ENCODE results near the gene TUT4.
"Not testable (repeated sequence)": the region's sequence is repeated elsewhere in the genome, so short reads cannot be mapped to it uniquely, and the experiment has no call there.

TUT4 gene, protein sequence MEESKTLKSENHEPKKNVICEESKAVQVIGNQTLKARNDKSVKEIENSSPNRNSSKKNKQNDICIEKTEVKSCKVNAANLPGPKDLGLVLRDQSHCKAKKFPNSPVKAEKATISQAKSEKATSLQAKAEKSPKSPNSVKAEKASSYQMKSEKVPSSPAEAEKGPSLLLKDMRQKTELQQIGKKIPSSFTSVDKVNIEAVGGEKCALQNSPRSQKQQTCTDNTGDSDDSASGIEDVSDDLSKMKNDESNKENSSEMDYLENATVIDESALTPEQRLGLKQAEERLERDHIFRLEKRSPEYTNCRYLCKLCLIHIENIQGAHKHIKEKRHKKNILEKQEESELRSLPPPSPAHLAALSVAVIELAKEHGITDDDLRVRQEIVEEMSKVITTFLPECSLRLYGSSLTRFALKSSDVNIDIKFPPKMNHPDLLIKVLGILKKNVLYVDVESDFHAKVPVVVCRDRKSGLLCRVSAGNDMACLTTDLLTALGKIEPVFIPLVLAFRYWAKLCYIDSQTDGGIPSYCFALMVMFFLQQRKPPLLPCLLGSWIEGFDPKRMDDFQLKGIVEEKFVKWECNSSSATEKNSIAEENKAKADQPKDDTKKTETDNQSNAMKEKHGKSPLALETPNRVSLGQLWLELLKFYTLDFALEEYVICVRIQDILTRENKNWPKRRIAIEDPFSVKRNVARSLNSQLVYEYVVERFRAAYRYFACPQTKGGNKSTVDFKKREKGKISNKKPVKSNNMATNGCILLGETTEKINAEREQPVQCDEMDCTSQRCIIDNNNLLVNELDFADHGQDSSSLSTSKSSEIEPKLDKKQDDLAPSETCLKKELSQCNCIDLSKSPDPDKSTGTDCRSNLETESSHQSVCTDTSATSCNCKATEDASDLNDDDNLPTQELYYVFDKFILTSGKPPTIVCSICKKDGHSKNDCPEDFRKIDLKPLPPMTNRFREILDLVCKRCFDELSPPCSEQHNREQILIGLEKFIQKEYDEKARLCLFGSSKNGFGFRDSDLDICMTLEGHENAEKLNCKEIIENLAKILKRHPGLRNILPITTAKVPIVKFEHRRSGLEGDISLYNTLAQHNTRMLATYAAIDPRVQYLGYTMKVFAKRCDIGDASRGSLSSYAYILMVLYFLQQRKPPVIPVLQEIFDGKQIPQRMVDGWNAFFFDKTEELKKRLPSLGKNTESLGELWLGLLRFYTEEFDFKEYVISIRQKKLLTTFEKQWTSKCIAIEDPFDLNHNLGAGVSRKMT (N-terminal part only)

DNA sequence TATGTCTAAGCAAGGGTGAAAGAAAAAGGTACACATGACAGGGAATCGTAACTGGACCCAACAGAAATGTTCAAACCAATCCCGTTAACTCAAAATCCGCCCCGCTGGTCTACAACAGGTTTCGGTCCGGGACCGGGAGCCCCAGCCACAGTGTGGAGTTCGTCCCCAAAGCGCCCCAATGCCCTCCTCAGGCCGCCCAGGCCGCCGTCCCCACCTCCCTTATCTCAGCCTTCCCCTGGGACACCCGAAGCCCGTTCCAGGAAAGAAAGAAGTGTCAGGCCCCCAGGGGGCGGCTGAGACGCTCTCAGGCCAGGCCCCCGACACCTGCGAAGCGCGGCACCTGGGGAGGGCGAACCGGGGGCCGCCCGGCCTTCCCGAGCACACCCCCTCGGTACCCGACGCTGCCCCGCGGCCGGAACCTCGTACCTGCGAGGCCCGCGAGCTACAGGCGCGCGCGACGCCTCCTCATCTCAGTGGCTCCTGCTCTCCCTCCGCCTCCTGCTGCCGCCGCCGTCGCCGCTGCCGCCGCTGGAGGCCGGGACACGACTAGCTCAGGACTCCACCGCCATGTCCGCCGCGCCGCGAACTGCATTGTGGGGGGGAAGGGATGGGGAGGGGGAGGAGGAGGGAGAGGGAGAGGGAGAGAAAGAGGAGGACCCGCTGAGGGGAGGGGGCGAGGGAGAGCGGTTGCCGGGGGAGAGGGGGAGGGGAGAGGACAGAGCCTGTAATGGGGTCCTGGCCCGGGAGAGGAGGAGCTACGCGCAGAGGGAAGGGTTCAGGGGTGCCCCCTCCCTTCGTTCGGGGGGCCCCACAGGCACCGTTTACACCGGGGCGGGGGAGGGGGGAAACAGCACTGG is at the start of gene TUT4:
TSS of gene TUT4 (minus strand) at position 588 of the 857 bp plus-strand sequence. CDS start 26,812 bp downstream, outside the sequence.
- DNase-seq = peak; percentile 68 to 71

DNA sequence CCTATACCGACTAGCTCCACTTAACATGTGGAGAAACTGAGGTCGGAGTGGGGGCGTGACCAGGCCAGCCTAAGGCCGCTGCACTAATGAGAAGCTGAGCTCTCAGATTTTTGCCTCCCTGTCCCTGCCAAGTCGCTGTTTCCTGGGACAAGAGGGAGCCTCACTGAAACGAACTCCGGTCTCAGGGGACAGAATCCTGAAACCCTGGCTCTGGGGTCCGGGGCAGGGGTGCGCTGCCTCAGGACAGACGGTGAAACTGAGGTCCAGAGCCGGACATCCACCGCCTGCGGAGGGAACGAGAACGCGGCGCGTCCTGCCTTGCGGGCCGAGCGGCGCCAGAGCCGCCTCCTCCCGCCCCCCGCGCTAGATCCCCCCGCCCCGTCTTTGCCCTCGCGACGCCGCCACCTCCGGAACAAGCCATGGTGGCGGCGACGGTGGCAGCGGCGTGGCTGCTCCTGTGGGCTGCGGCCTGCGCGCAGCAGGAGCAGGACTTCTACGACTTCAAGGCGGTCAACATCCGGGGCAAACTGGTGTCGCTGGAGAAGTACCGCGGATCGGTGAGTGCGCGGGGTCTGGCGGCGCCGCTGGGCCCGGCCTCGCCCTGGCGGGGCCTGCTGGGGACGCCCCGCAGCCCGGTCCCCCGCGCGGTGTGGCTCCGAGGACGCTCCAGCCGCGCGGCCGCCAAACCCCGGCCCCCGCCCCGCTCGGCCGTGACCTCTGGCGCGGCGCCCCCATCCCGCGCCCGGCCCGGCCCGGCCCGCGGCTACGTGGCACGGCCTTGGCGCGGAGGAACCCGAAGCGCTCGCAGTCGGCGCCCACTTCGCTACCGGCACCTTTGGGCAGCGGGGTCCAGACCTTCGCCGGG is 49.3 kb upstream of the TUT4 start, which contains the start of gene GPX7:
TSS of gene GPX7 (plus strand) at position 381 of the 865 bp plus-strand sequence. CDS start at position 420, 39 bp downstream.
- DNase-seq = peak; percentile 44 to 54

DNA sequence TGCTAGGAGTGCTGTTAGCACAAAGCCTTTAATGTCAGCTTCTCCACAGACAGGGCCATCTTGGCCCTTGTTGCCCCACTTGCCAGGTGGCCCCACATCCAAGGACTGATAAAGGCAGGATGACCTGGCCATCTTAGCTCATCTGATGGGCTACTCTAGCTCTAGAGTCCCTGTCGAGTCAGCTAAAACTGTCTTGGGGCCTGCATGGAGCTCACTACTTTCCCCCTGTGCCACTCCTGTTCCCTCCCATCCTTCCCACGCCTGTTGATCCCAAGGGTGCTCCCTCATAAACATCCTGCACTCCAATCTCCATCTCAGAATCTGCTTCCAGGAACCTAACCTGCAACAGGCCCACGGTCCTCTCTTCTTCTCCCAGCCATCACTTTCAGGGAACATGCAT is 48.6 kb upstream of the TUT4 start:
- no peak for DNase-seq

DNA sequence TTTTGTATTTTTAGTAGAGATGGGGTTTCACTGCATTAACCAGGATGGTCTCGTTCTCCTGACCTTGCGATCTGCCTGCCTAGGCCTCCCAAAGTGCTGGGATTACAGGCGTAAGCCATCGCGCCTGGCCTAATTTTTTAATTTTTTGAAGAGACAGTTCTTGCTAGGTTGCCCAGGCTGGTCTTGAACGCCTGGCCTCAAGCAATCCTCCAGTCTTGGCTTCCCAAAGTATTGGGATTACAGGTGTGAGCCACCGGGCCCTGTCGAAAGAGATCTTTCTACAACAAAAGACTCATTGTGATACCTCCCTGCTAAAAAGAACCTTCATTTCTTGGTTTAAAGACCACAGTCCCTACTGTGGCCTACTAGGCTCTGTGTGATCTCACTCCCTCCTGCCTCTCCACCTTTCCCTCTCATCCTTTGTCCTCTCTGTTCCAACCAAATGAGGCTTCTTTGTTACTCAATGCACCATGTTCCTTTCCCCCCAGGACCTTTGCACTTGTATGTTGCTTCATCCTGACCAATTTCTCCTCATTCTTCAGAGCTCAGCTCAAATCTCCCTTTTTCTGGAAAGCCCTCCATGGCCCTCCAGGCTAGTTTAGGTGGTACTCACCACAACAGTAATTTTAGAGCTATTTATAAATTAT is 47.8 kb upstream of the TUT4 start:
- no peak for DNase-seq

DNA sequence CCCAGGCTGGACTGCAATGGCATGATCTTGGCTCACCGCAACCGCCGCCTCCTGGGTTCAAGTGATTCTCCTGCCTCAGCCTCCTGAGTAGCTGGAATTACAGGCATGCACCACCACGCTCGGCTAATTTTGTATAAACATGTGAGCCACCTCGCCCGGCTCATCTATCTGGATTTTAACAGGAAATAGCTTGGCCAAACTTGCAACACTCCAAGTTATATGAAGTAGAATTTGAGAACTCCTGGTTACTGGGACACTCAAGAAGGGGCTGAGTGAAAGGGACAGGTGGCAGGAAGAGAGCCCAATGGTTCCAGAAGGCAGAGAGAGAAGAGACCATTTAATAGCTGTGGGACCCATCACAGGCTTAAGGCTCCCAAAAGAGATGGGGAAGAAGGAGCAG is 46.3 kb upstream of the TUT4 start:
- no peak for DNase-seq

DNA sequence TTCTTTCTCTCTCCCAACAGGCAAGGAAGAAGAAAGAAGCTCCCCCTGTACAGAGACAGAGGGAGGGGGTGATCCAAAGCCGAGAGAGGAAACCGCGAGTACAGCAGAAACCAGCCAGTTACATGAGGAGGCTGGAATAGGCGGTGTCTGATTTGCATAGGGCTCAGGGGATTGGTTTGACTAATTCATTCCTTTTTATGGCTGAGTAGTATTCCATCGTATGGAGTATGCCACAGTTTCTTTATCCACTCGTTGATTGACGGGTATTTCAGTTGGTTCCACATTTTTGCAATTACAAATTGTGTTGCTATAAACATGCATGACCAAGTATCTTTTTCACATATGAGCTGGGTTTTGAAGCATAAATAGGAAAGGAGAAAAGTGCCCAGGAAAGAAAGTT is 45.8 kb upstream of the TUT4 start:
- no peak for DNase-seq

DNA sequence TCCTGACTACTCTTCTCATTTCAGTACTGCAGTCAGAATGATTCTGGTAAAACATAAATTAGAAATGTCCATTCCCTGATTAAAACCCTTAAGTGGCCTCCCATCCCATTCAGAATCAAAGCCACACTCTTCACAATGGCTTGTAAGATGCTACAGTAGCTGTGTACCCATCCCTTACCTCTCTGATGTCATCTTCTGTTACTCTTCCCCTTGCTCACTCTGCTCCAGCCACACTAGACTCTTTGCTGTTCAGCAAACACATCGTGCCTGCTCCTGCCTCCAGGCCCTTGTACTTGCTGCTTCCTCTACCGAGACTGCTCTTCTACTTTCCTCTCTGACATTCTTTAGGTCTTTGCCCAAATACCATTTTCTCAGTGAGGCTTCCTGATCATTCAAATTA is 45.0 kb upstream of the TUT4 start:
- no peak for DNase-seq

DNA sequence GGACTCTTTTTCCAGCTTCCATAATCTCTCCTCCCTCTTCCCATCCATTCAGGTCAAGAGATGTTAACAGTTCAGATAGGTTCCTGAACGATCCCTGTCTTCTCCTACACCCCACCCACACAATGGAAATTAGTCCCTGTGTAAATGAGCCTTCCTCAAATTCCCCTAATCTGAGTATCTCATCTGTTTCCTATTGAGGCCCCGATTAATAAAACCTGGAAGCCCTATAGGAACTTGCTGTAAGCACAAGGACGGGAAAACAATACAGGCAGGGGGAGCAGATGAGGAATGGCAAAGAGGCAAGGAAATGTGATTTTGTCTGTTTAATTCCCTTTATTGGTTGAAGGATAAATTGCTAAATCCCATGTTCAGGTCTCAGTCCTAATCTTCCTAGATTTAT is 42.2 kb upstream of the TUT4 start:
- no peak for DNase-seq

DNA sequence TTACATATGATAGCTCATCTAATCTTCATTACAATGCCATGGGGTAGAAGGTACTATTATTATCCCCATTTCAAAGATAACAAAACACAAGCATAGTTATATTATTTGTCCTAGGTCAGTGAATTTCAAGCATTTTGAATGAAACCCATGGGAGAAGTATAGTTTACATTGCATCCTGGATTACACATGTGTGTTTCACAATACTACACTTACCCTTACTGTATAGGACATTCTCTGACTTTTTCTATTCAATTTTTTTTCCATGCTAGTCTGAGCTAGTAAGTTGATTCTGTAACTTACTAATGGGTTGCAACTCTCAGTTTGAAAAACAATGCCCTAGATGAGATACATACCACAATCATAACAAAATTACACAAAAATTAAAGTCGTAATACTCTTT is 40.6 kb upstream of the TUT4 start:
- no peak for DNase-seq

DNA sequence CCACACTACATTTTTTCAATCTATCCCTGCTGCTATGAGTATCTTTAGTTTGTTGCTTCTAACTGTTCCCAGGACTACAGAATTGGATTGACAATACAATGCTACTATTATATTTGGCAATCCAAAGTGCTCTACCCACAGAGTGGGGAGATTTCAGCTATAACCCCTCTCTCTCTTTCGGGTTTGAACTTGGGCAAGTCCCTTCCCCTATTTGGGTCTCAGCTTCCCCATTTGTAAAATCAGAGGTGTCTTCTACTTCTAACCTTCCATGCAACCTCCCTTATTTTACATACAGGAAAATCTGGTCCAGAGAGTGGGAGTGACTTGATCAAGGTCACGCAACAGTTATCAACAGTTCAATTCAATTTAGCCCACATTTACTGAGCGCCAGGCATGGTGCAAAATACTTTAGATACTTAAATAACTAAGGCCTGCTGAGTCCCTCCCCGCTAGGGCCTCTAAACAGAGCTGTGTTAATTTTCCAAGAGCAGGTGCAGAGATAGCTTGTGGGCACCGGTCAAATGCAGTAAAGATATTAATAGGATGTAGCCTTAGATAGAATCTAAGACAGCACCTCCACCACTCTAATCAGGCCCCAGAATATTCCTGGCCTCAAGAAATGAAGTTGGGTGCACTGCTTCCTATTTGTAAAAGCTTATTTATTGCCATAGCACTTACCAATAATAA is 39.9 kb upstream of the TUT4 start:
- no peak for DNase-seq

DNA sequence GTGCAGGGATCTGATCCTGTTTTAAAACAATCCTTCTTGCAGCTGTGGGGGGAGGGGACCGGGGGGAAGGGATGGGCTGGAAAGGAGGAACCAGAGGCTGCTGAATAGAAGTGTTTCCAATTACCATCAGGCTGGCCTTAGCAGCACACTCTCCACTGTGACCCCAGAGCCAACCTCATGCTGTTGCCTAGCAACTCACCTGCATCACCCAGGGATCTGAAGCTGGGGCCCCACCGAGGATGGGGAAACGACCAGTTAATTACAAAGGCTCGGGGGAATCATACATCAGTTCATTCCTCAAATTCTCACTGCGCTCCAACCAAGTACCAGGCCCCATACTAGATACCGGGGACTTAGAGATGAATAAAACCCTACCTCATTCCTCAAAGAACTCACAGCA is 37.4 kb upstream of the TUT4 start:
- no peak for DNase-seq

DNA sequence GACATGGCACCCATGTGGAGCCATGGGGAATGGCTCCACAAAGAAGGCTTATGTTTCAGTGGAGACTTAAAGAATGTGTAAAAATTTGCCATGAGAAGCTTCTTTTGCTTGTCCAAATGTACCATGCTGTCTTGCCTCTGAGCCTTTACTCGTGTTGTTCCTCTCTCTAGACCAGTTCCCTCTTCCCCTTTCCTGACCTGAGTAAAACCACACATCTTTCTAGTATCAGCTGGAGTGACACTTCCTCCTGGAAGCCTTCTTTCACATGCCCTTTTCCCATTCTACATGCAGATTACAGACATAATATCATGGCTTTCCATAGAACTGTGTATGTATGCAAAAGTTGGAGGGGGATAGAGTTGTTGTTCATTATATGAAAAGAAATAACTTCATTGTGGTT is 35.6 kb upstream of the TUT4 start:
- no peak for DNase-seq

DNA sequence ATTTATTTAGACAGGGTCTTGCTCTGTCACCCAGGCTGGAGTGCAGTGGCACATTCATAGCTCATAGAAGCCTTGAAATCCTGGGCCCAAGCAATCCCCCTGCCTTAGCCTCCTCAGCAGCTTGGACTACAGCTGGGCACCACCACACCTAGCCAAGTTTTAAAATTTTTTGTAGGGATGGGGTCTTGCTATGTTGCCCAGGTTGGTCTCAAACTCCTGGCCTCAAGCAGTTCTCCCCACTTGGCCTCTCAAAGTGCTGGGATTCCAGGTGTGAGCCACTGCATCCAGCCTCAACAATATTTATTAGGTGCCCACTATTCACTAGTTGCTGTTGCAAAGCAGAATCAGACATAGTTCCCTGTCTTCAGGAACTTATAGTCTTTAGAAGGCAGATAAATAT is 35.1 kb upstream of the TUT4 start:
- DNase-seq = no peak

DNA sequence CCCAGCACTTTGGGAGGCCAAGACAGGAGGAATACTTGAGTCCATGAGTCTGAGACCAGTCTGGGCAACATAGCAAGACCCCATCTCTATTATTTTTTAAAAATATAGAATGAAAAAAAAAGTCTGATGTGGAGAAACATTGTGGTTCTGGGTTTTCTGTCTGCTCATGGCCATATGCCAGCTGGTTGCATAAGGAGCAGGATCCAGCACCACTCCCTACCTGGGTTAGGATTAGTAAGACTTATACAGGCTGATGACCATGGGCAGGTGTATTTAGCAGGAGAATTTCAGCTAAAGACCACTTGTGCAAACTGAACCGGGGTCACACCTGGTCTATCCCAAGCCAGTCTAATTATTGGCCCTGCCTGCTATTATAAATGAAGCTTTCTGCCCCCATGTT is 32.6 kb upstream of the TUT4 start:
- DNase-seq = no peak

DNA sequence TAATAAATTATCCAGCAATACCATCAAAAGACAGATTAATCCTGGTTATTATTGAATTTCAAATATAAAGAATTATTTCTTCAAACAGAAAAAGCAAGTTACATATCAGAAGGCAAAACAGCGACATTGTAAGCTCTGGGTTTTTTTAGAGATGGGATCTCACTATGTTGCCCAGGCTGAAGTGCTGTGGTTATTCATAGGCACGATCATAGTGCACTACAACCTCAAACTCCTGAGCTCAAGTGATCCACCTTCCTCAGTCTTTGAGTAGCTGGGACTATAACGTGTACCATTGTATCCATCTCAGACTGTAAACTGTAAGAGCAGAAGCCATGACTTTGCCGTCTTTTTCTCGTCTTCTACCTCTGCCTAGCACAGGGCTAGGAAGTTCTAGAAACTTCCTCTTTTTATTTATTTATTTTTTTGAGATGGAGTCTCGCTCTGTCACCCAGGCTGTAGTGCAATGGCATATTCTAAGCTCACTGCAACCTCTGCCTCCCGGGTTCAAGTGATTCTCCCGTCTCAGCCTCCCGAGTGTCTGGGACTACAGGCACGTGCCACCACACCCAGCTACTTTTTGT is 29.3 kb upstream of the TUT4 start:
- no peak for DNase-seq

DNA sequence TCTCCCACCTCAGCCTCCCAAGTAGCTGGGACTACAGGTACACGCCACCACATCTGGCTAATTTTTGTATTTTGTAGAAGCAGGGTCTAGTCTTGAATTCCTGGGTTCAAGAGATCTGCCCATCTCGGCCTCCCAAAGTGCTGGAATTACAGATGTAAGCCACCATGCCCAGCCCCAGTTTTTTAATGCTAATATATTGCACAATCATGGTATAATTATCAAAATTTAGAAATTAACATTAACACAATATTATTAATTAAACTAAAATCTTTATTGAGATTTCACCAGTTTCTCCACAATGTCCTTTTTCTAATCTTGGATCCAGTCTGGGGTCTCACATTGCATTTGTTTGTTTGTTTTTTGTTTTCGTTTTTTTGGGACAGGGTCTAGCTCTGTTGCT is 27.4 kb upstream of the TUT4 start:
- DNase-seq = no peak

DNA sequence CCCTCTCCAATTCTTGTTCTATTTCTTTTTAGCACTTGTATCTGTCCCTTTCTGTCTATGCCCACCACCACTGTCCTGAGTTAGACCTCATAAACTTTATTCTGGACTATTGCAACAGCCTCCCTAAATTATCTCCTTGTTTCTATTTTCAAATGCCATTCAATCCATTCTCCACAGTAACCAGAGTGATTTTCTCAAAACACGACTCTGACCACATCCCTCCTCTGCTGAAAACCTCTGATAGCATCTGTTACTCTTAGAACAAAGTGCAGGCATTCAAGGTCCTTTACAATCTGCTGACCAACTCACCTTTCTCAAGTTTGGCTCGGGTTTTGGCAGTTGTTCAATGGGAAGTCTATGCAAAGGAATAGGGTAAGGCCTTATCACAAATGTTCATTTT is 26.5 kb upstream of the TUT4 start:
- DNase-seq = no peak

DNA sequence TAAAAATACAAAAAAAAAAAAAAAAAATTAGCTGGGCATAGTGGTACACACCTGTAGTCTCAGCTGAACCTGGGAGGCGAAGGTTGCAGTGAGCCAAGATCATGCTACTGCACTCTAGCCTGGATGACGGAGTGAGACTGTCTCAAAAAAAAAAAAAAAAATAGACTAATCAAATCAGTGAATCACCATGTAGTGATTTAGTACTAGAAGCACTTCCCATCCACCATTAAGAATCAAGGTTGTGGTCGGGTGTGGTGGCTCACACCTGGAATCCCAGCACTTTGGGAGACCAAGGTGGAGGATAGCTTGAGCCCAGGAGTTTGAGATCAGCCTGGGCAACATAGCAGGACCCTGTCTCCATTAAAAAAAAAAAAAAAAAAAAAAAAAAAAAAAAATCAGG is 25.2 kb upstream of the TUT4 start:
- DNase-seq = not testable (repeated sequence)

DNA sequence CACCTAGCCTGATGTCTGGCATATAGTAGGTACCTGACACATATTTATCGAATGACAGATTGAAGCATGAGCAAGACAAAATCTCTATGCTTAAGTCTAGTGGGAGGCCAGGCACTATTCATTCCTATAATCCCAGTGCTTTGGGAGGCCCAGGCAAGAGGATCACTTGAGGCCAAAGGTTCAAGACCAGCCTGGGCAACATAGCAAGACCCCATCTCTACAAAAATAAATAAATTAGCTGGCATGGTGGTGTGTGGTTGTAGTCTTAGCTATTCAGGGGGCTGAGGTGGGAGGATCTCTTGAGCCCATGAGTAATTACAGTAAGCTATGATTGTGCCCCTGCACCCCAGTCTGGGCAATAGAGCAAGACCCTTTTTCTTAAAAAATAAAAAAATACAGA is 23.2 kb upstream of the TUT4 start:
- no peak for DNase-seq

DNA sequence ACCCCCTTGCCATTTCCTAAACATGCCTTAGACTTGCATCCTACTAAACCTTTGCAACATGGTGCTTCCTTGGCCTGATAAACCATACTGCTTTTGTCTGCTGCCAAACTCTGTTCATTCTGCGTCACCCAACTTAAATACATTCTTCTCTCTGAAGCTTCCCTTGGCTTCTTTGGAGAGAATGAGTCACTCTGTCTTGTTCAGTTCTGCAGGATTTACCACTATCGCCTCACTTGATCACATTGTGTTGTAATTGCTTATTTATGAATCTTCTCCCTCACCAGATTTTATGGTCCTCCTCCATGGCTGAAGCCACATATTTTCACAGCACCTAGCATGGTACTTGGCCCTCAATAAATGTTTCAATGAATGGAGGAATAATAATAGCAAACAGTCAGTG is 21.7 kb upstream of the TUT4 start:
- no peak for DNase-seq
